AG04450 (cell line): ENCODE results near the gene SCFD2. TPM values are rescaled to one million over a fixed set of nuclear protein-coding genes. Genes with fewer than 3 reads are reported as not detected.

ENCODE experiments used
- CTCF ChIA-PET: fragments of 300-600, 350-600 bp; formaldehyde crosslinking; extraction: SDS; loops from one replicate; lab custom pipeline; 2022; ENCODE audit warnings: antibody characterized with exemption, inconsistent platforms; lab: Charles Lee
- POLR2A ChIA-PET: fragments of 350-600 bp; formaldehyde crosslinking; extraction: SDS; loops from one replicate; lab custom pipeline; 2021; ENCODE audit warnings: antibody characterized with exemption, inconsistent platforms; lab: Yijun Ruan, JAX
- DNase-seq: peaks from one replicate; pipeline ENCODE4 v3.0.0-alpha.2; 2011; ENCODE audit warnings: low read depth, low spot score
- H3K27ac ChIP-seq: one replicate; pipeline ENCODE4 v1.5.1; 2012; ENCODE audit warnings: low read depth, low read length, control low read depth
- H3K27me3 ChIP-seq: one replicate; pipeline ENCODE4 v1.6.0; 2012; ENCODE audit warnings: low read length; ENCODE audit not compliant: control insufficient read depth, insufficient read depth
- H3K4me3 ChIP-seq: 2 replicates; pipeline ENCODE4 v1.5.1; 2011; ENCODE audit warnings: mild to moderate bottlenecking, low read depth, low read length, control low read depth
- H3K9me3 ChIP-seq: 2 replicates; pipeline ENCODE4 v1.5.1; 2012; ENCODE audit warnings: low read length; ENCODE audit not compliant: control insufficient read depth, insufficient read depth
- polyA plus RNA-seq: library from polyadenylated mRNA; depleted of rRNA; stranded (reverse); fragments of >200 nt; gene quantifications from 2 replicates; pipeline ENCODE4 v1.2.3, GENCODE V29; 2011
- TF ChIP-seq, protein P1 (sequence below): IDR thresholded peaks from 2 replicates; pipeline ENCODE4 v1.5.1; 2011; ENCODE audit warnings: low read depth, low read length, control low read depth, inconsistent platforms

SCFD2 gene
- polyA plus RNA-seq, 1 experiment, result 16.4 TPM

DNA sequence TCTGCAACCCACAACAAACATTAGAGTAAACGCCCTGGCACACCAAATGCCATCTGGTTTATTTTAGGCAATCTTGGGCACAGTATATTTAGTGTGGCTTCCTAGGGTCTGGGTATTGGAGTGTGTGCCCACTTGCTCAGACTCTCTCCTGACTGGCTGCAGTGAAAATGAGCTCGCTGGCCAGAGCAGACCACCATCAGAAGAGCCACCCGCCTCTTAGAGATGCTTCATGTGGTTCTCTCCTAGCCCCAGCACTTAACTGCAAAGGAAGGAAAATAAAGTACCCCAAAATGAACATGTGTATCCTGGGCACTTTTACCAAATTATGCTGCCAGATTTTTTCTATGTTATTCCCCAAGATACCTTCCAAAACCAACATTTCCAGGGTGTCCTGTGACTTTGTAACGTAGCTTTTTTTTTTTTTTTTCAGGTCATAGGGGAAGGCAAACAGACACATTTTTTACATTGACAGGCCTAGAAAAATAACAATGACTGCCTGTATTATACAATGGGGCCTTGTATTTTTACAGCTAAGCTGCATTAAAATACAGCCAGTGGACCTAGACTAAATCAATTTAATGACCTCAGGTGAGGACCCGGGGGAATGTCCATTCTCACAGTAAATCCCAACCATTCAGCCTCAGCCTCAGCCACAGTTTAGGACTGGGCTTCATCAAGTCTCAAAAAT is 310.0 kb downstream of the SCFD2 start:
- H3K9me3 ChIP-seq, result no peaks in the 10 kb centered on the region
- ChIA-PET CTCF (interaction anchor here (1.2 kb wide), 1 partner anchor 10 kb away, joined by 3 read pairs; no protein-coding TSS in a partner anchor), POLR2A (no interaction called here)

DNA sequence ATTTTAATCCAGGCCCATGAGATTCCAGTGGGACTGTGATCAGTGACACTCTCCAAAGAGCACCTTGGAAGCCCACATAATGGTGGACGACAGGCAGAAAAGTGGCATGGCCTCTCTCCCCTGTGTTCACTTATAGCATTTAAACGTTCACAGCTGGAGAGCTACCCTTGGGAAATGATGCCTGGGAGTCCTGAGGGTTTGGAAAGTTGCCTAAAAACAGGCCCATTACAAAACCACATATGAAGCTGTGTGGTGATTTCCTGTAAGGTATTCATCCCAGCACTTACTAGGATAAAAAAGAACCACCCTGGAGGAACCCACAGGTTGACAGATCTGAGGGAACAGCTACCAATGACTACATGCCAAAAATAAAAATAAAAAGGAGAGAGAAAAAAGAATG is 310.6 kb downstream of the SCFD2 start:
- DNase-seq, result peak; percentile 59
- no peaks in the 10 kb centered on the region for H3K27me3 ChIP-seq
- TF ChIP-seq, protein P1, sequence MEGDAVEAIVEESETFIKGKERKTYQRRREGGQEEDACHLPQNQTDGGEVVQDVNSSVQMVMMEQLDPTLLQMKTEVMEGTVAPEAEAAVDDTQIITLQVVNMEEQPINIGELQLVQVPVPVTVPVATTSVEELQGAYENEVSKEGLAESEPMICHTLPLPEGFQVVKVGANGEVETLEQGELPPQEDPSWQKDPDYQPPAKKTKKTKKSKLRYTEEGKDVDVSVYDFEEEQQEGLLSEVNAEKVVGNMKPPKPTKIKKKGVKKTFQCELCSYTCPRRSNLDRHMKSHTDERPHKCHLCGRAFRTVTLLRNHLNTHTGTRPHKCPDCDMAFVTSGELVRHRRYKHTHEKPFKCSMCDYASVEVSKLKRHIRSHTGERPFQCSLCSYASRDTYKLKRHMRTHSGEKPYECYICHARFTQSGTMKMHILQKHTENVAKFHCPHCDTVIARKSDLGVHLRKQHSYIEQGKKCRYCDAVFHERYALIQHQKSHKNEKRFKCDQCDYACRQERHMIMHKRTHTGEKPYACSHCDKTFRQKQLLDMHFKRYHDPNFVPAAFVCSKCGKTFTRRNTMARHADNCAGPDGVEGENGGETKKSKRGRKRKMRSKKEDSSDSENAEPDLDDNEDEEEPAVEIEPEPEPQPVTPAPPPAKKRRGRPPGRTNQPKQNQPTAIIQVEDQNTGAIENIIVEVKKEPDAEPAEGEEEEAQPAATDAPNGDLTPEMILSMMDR, result no peak
- ChIA-PET POLR2A (no interaction called here), CTCF (interaction anchor here (1.2 kb wide), 1 partner anchor 9 kb away, joined by 3 read pairs; no protein-coding TSS in a partner anchor)
- H3K4me3 ChIP-seq, result no peak overlapping the region
- H3K27ac ChIP-seq, result no peak overlapping the region
- H3K9me3 ChIP-seq, result no peaks in the 10 kb centered on the region

More for the DNA sequence above, 310.0 kb downstream of the SCFD2 start:
- Histone ChIP-seq H3K27ac (no peak overlapping the region), H3K4me3 (no peak overlapping the region), H3K27me3 (no peaks in the 10 kb centered on the region)
- DNase-seq, result no peak
- TF ChIP-seq, protein P1, result no peak

DNA sequence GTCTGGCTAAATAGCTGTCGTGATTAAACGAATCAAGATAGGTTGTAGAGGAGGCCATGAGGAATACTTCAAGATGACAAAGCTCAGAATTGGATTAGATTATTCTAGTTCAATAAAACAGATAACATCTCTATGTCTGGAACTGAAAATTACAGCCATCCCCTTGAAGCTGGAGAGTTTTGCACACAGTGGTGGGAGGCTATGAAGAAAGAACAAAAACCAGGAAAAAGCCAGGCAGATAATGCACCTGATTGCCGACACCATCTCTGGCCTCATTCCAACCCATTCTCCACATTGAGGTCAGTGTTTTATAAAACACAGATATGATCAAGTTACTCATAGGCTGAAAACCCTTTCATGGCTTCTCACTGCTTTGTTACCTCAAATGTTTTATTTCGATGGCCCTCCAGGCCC is 315.5 kb downstream of the SCFD2 start:
- Histone ChIP-seq H3K4me3 (no peak overlapping the region), H3K27ac (no peak overlapping the region), H3K27me3 (no peaks in the 10 kb centered on the region), H3K9me3 (no peaks in the 10 kb centered on the region)
- ChIA-PET POLR2A (no interaction called here), CTCF (no interaction called here)
- TF ChIP-seq, protein P1, result no peak
- no peak for DNase-seq

DNA sequence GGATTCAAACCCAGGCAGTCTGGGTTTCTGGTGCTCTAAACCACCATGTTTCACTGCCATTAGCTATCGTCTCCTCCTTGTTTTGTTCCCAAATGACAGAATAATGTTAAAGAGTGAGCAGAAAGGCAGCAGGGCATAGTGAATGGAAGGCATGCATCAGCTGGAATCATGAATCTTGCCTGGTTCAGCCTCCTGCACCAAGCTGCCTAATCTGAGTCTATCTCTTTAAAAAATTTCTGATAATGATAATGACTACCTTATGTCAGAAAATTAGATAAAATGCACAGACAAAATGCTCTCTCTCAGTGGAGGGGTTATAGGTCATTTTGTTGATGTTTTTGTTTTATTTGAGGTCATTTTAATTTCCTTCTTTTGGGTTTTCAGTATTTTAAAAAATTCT is 316.3 kb downstream of the SCFD2 start:
- ChIA-PET POLR2A (no interaction called here), CTCF (interaction anchor here (0.7 kb wide), 1 partner anchor 35 kb away, joined by 3 read pairs; no protein-coding TSS in a partner anchor)
- no peaks in the 10 kb centered on the region for H3K9me3 ChIP-seq
- H3K27ac ChIP-seq, result no peak overlapping the region
- TF ChIP-seq, protein P1, result no peak
- H3K27me3 ChIP-seq, result no peaks in the 10 kb centered on the region
- H3K4me3 ChIP-seq, result no peak overlapping the region
- DNase-seq, result no peak

DNA sequence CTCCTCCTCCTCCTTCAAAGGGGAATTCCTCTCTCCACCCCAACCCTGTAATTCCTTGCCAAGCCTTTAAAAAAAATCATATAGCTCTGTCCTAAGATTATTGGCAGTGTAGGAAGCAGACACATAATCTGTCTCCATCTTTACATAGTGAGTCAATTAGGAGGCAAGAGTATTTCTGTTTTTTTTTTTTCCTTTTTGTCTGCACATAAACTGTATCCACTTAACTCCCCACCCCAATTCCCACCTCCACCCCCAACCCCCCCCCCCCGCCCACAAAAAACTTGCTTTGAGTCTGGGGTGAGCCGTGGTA is 321.3 kb downstream of the SCFD2 start:
- TF ChIP-seq, protein P1, result no peak
- POLR2A ChIA-PET, result no interaction called here

More for the DNA sequence above, 321.3 kb downstream of the SCFD2 start:
- CTCF ChIA-PET, result interaction anchor here (0.6 kb wide), 1 partner anchor 899 kb away, joined by 9 read pairs; no protein-coding TSS in a partner anchor
- H3K4me3 ChIP-seq, result no peak overlapping the region
- no peak for DNase-seq
- no peaks in the 10 kb centered on the region for H3K27me3 ChIP-seq
- no peak overlapping the region for H3K27ac ChIP-seq
- H3K9me3 ChIP-seq, result no peaks in the 10 kb centered on the region
